ENCODE results near the gene KISS1. TPM values are rescaled to one million over a fixed set of nuclear protein-coding genes. Genes with fewer than 3 reads are reported as not detected.

Gene KISS1
- total RNA-seq, 1 donor from 2014 or later: not detected

GRCh38 chr1:204161609-204162493 is 34.4 kb downstream of the KISS1 start:
- Mint-ChIP-seq H3K9me3 (ENCODE audit: low read depth) (no peaks in the 10 kb centered on the region), H3K27ac (no peak overlapping the region), H3K4me3 (ENCODE audit: low read depth) (no peak overlapping the region), H3K27me3 (peaks cover 21% of the 10 kb centered on the region), H3K4me1 (ENCODE audit: low read depth) (peaks cover 2% of the 10 kb centered on the region), H3K36me3 (ENCODE audit: insufficient read depth) (no peaks in the 10 kb centered on the region)
- no peak for TF ChIP-seq CTCF (IDR thresholded peaks at IDR 0.05; ENCODE audit: unreplicated experiment)
- no peak for DNase-seq (ENCODE audit: low spot score, unreplicated experiment)

GRCh38 chr1:204157962-204158361 is 38.3 kb downstream of the KISS1 start:
- no peak for TF ChIP-seq CTCF (IDR thresholded peaks at IDR 0.05; ENCODE audit: unreplicated experiment)
- H3K27me3 Mint-ChIP-seq: peaks cover 37% of the 10 kb centered on the region
- H3K4me1 Mint-ChIP-seq (ENCODE audit: low read depth): peaks cover 2% of the 10 kb centered on the region
- no peak for DNase-seq (ENCODE audit: low spot score, unreplicated experiment)
- H3K36me3 Mint-ChIP-seq (ENCODE audit: insufficient read depth): no peaks in the 10 kb centered on the region
- no peak overlapping the region for H3K4me3 Mint-ChIP-seq (ENCODE audit: low read depth)
- no peak overlapping the region for H3K27ac Mint-ChIP-seq
- no peaks in the 10 kb centered on the region for H3K9me3 Mint-ChIP-seq (ENCODE audit: low read depth)

- Mint-ChIP-seq H3K27ac (no peak overlapping the region), H3K27me3 (peaks cover 32% of the 10 kb centered on the region), H3K4me3 (ENCODE audit: low read depth) (no peak overlapping the region), H3K36me3 (ENCODE audit: insufficient read depth) (no peaks in the 10 kb centered on the region), H3K4me1 (ENCODE audit: low read depth) (no peaks in the 10 kb centered on the region), H3K9me3 (ENCODE audit: low read depth) (no peaks in the 10 kb centered on the region)
- DNase-seq (ENCODE audit: low spot score, unreplicated experiment): no peak
- no peak for TF ChIP-seq CTCF (IDR thresholded peaks at IDR 0.05; ENCODE audit: unreplicated experiment)
These were observed 40.4 kb downstream of the KISS1 start for GRCh38 chr1:204155881-204156280.

DNA sequence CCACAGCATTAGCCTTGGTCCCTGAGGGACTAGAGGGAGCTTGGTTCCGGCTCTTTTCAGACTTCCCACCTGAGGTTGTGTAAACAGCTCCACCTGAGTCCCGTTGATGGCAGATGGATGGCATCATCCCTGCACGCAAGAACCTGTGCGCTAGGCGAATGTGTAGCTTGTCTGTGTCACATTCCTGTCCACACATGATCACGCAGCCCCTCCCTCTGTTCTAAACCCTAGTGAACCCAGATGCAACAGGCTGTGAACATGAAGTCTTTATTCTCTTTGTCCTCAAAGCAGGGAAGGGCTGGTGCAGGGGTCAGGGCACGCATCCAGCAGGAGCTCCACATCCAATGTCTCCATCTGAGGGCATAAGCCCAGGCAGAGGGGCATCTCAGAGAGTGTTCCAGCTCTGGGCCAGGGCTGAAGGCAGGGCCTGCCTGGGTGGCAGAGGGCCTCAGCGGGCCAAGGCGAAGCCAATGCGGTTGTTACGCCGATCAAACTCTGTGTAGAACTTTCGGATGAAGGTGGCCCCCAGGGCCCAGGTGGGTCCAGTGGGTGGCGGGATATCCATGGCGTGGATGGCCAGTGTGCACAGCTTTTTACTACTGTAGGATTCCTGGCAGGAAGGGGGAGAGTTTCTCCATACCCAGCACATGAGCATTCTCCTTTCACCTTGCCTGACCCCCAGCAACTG is 41.6 kb downstream of the KISS1 start:
- no peak for TF ChIP-seq CTCF (IDR thresholded peaks at IDR 0.05; ENCODE audit: unreplicated experiment)
- H3K4me1 Mint-ChIP-seq (ENCODE audit: low read depth): no peaks in the 10 kb centered on the region
- H3K27ac Mint-ChIP-seq: no peak overlapping the region
- no peak for DNase-seq (ENCODE audit: low spot score, unreplicated experiment)
- no peaks in the 10 kb centered on the region for H3K36me3 Mint-ChIP-seq (ENCODE audit: insufficient read depth)
- no peaks in the 10 kb centered on the region for H3K9me3 Mint-ChIP-seq (ENCODE audit: low read depth)
- H3K27me3 Mint-ChIP-seq: peaks cover 34% of the 10 kb centered on the region
- no peak overlapping the region for H3K4me3 Mint-ChIP-seq (ENCODE audit: low read depth)

GRCh38 chr1:204153667-204154066 is 42.6 kb downstream of the KISS1 start:
- Mint-ChIP-seq H3K36me3 (ENCODE audit: insufficient read depth) (no peaks in the 10 kb centered on the region), H3K9me3 (ENCODE audit: low read depth) (no peaks in the 10 kb centered on the region), H3K27ac (no peak overlapping the region), H3K4me1 (ENCODE audit: low read depth) (no peaks in the 10 kb centered on the region), H3K4me3 (ENCODE audit: low read depth) (no peak overlapping the region), H3K27me3 (peaks cover 37% of the 10 kb centered on the region)
- no peak for TF ChIP-seq CTCF (IDR thresholded peaks at IDR 0.05; ENCODE audit: unreplicated experiment)
- DNase-seq (ENCODE audit: low spot score, unreplicated experiment): no peak

Data from progenitor cell of endocrine pancreas (in vitro differentiated cells).